Fibroblast of villous mesenchyme (primary cell): ENCODE data around the gene FBXW11. TPM values are rescaled to one million over a fixed set of nuclear protein-coding genes. Genes with fewer than 3 reads are reported as not detected.

Experiments
- DNase-seq: peaks from one replicate; pipeline ENCODE4 v3.0.0-alpha.2; 2010; ENCODE audit warnings: low read depth
- H3K4me3 ChIP-seq: 2 replicates; pipeline ENCODE4 v1.5.1; 2011; ENCODE audit warnings: low read depth, mild to moderate bottlenecking, low read length
- total RNA-seq: library from RNA; depleted of rRNA; stranded (reverse); fragments of >200 nt; gene quantifications from 2 replicates; pipeline ENCODE4 v1.2.3, GENCODE V29; 2012
- TF ChIP-seq, protein P1 (sequence below): IDR thresholded peaks from 2 replicates; pipeline ENCODE4 v1.5.1; 2012; ENCODE audit warnings: low read depth, mild to moderate bottlenecking, low read length; ENCODE audit not compliant: insufficient read depth

The FBXW11 gene
- total RNA-seq, 1 donor, result 112 TPM

DNA sequence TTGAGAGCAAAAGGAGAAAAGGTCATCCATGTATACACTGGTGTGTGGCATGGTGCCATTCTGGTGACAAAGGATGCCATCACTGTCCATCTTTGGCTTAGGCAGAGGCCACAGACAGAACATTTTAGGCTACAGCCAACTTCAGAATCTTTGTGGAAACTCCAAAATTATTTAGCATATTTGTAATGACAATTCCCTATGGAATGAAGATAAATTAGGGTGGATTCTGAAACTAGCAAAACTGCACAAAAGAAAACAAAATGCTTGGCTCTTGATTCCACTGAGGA is 92.5 kb downstream of the FBXW11 start:
- TF ChIP-seq, protein P1, sequence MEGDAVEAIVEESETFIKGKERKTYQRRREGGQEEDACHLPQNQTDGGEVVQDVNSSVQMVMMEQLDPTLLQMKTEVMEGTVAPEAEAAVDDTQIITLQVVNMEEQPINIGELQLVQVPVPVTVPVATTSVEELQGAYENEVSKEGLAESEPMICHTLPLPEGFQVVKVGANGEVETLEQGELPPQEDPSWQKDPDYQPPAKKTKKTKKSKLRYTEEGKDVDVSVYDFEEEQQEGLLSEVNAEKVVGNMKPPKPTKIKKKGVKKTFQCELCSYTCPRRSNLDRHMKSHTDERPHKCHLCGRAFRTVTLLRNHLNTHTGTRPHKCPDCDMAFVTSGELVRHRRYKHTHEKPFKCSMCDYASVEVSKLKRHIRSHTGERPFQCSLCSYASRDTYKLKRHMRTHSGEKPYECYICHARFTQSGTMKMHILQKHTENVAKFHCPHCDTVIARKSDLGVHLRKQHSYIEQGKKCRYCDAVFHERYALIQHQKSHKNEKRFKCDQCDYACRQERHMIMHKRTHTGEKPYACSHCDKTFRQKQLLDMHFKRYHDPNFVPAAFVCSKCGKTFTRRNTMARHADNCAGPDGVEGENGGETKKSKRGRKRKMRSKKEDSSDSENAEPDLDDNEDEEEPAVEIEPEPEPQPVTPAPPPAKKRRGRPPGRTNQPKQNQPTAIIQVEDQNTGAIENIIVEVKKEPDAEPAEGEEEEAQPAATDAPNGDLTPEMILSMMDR, result no peak
- DNase-seq, result no peak

GRCh38 chr5:171911152-171911551 is 95.3 kb downstream of the FBXW11 start:
- H3K4me3 ChIP-seq, result no peak overlapping the region
- TF ChIP-seq, protein P1, result no peak
- DNase-seq, result peak; percentile 21

More for the DNA sequence above, 92.5 kb downstream of the FBXW11 start:
- no peak overlapping the region for H3K4me3 ChIP-seq

- no peak for DNase-seq
- H3K4me3 ChIP-seq, result no peak overlapping the region
- TF ChIP-seq, protein P1, result no peak
Measured at GRCh38 chr5:171908638-171909037, 97.8 kb downstream of the FBXW11 start.

DNA sequence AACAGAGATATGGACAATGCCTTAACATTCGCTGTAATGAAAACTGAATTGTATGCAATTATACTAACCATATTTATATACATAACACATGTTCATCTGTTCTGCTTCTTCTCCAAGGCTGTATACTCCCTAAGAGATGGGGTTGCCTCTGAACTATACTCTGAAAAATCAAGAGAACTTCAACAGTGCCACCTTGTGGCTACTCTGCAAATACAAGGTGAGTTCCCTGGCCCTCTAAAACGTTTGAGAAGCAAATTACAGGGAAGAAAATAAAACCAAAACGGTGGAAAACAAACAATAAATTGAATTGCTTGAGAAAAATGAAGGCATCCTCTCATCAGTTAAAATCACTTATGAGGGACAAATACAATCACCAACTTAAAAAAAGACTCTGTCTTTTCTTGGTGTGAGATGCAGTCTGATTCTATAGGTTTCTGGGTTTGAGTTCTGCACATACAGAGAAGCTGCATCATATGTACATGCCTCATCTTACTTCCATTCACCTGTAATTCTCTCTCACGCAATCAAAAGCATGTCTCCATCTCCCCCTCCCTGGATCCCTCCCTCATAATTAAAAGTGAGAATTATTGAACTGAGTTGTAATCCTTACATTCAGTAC is 98.6 kb downstream of the FBXW11 start:
- DNase-seq, result peak; percentile 71
- H3K4me3 ChIP-seq, result no peak overlapping the region
- TF ChIP-seq, protein P1, result peak; percentile 74

GRCh38 chr5:171906703-171907590 is 99.5 kb downstream of the FBXW11 start:
- DNase-seq, result no peak
- H3K4me3 ChIP-seq, result no peak overlapping the region
- TF ChIP-seq, protein P1, result no peak

DNA sequence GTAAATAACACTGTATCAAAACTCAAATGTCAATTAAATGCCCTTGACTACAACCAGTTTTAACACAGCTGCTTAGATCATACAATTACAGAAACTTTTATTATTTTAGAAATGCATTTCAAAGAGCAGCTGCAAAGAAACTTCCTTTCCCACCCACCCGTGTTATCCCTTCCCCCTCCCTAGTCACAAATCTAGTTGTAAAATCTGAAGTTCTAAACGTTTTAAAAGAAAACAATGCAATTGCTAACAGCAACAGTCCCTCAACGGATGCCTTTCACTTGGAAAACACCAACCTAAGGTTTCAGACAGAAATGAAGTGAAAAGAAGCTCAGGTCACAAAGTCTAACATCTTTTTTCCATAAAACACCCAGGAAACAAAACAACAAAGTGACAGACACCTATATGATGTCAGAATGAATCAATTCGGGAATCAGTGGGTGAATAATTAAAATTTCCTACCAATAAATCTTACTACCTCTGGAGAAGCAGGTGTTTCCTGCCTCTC is 100.3 kb downstream of the FBXW11 start:
- no peak overlapping the region for H3K4me3 ChIP-seq
- no peak for DNase-seq
- TF ChIP-seq, protein P1, result no peak
